ENCODE measurements around the gene KEL. TPM values are rescaled to one million over a fixed set of nuclear protein-coding genes. Genes with fewer than 3 reads are reported as not detected.

KEL gene
- total and polyA plus RNA-seq, 2 donors (not counting 3 experiments of a cell fraction or from before 2014, with no cell fraction given), result 0.30 to 1.2 TPM

DNA sequence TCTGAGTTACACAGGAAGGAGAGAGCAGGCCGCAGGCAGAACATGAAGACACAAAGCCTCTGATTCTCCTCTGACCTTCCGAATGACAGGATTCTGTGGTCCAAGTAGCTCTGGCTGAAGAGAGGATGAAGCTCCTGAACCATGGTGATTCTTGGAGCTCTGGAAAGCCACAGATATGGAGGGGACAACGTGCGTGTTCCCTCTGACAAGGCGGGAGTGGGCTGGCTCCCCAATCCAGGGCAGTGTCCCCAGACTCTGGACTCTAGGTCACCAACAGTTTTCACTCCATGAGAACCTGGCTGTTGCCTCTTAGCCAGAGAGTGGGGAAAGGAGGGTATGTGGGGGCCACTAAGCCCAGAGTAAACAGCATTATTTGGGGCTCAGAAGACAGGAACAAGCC lies 69.2 kb downstream of the KEL start:
- TF ChIP-seq EZH2 (IDR thresholded peaks at IDR 0.05; ENCODE audit: borderline replicate concordance, low read depth, low read length, severe bottlenecking) (no peak), JUN (IDR thresholded peaks at IDR 0.05; ENCODE audit: borderline replicate concordance, insufficient read depth, insufficient read length, low read depth) (no peak), MYC (IDR thresholded peaks at IDR 0.05; ENCODE audit: low read depth, low read length) (no peak), POLR2AphosphoS5 (IDR thresholded peaks at IDR 0.05; ENCODE audit: insufficient read depth, low read depth, low read length) (no peak), GATA2 (IDR thresholded peaks at IDR 0.05; ENCODE audit: insufficient read depth, insufficient read length, low read depth, low read length) (no peak), FOS (IDR thresholded peaks at IDR 0.05; ENCODE audit: borderline replicate concordance, insufficient read depth, low read length) (no peak), POLR2A (IDR thresholded peaks at IDR 0.05; ENCODE audit: low read depth, low read length) (no peak)
- TF ChIP-seq, protein P1, sequence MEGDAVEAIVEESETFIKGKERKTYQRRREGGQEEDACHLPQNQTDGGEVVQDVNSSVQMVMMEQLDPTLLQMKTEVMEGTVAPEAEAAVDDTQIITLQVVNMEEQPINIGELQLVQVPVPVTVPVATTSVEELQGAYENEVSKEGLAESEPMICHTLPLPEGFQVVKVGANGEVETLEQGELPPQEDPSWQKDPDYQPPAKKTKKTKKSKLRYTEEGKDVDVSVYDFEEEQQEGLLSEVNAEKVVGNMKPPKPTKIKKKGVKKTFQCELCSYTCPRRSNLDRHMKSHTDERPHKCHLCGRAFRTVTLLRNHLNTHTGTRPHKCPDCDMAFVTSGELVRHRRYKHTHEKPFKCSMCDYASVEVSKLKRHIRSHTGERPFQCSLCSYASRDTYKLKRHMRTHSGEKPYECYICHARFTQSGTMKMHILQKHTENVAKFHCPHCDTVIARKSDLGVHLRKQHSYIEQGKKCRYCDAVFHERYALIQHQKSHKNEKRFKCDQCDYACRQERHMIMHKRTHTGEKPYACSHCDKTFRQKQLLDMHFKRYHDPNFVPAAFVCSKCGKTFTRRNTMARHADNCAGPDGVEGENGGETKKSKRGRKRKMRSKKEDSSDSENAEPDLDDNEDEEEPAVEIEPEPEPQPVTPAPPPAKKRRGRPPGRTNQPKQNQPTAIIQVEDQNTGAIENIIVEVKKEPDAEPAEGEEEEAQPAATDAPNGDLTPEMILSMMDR (IDR thresholded peaks at IDR 0.05; ENCODE audit: extremely low read depth in 1 of 2, insufficient read depth in 1 of 2, low read depth in 1 of 2, low read length in 2 of 2), result no peak
- TF ChIP-seq, protein P2, sequence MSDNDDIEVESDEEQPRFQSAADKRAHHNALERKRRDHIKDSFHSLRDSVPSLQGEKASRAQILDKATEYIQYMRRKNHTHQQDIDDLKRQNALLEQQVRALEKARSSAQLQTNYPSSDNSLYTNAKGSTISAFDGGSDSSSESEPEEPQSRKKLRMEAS (IDR thresholded peaks at IDR 0.05; ENCODE audit: insufficient read depth, insufficient read length), result no peak
- CTCF ChIA-PET, result interaction anchor here (1.2 kb wide), 1 partner anchor 12 kb away, joined by 4 read pairs; no protein-coding TSS in a partner anchor
- Histone ChIP-seq H3K9ac (replicated peaks; ENCODE audit: extremely low read depth, insufficient read depth, low read length) (no peak overlapping the region), H3K4me2 (ENCODE audit: insufficient read depth, low read length) (no peak overlapping the region), H3K4me3 (replicated peaks in 1 of 3; ENCODE audit: insufficient read depth in 1 of 3, low read depth in 1 of 3, low read length in 3 of 3) (no peak overlapping the region), H2AFZ (ENCODE audit: low read depth, low read length) (no peak overlapping the region), H3K79me2 (ENCODE audit: control insufficient read depth, insufficient read depth, low read length) (no peaks in the 10 kb centered on the region), H3K36me3 (ENCODE audit: control insufficient read depth in 2 of 2, extremely low read depth in 1 of 2, insufficient read depth in 2 of 2, low read length in 2 of 2) (no peaks in the 10 kb centered on the region), H3K4me1 (ENCODE audit: control insufficient read depth, extremely low read depth, insufficient read depth, low read length) (no peaks in the 10 kb centered on the region), H3K9me3 (replicated peaks; ENCODE audit: control insufficient read depth, insufficient read depth, low read length) (no peaks in the 10 kb centered on the region), H3K27me3 (ENCODE audit: control insufficient read depth in 2 of 2, insufficient read depth in 2 of 2, low read length in 2 of 2) (peaks cover 0 to 2% of the 10 kb centered on the region in 2 experiments), H3K9me1 (replicated peaks; ENCODE audit: control insufficient read depth, extremely low read depth, insufficient read depth, low read length) (no peaks in the 10 kb centered on the region), H3K27ac (ENCODE audit: insufficient read depth, low read depth, low read length) (no peak overlapping the region), H4K20me1 (replicated peaks; ENCODE audit: control insufficient read depth, extremely low read depth, insufficient read depth, low read length) (no peaks in the 10 kb centered on the region)
- intact Hi-C loops (cut with micrococcal nuclease), result no loop called here
- DNase-seq (ENCODE audit: low read depth, low spot score), result no peak
- no peak for FAIRE-seq
- BruUV-seq (replicated peaks), result no TSS peak
- dilution Hi-C loops (cut with MboI; ENCODE audit: extremely low pct_ligation_motif_present, low sequenced_read_pairs), result no loop called here
- POLR2A ChIA-PET, result no interaction called here
